DOHH2 (cell line): ENCODE results near the gene RPS6KA4.
"Not testable (repeated sequence)": the region's sequence is repeated elsewhere in the genome, so short reads cannot be mapped to it uniquely, and the experiment has no call there.

Experiments used
- H3F3A ChIP-seq: fragments of 200-600 bp; sonication (generic), shearing (Covaris generic); 2 replicates; pipeline ENCODE4 v1.6.0; 2016; ENCODE audit warnings: antibody characterized with exemption, mild to moderate bottlenecking; ENCODE audit not compliant: control insufficient read depth, insufficient read depth
- H3K27ac ChIP-seq: fragments of 200-600 bp; sonication (generic); 2 replicates; pipeline ENCODE4 v1.5.1; 2014; ENCODE audit warnings: low read depth, mild to moderate bottlenecking, low read length, moderate library complexity
- H3K27me3 ChIP-seq: fragments of 200-600 bp; sonication (generic); 2 replicates; pipeline ENCODE4 v1.6.1; 2014; ENCODE audit warnings: mild to moderate bottlenecking, low read length, mixed read lengths; ENCODE audit not compliant: control insufficient read depth
- H3K36me3 ChIP-seq: fragments of 200-600 bp; sonication (generic); 2 replicates; pipeline ENCODE4 v1.6.1; 2014; ENCODE audit warnings: mild to moderate bottlenecking, low read length, moderate library complexity, mixed read lengths; ENCODE audit not compliant: control insufficient read depth
- H3K4me1 ChIP-seq: fragments of 200-600 bp; sonication (generic); 2 replicates; pipeline ENCODE4 v1.6.1; 2014; ENCODE audit warnings: mild to moderate bottlenecking, low read length, mixed read lengths; ENCODE audit not compliant: control insufficient read depth
- H3K4me2 ChIP-seq: fragments of 200-600 bp; sonication (generic); 2 replicates; pipeline ENCODE4 v1.6.0; 2014; ENCODE audit warnings: mild to moderate bottlenecking, low read length, moderate library complexity
- H3K4me3 ChIP-seq: fragments of 200-600 bp; sonication (generic); 2 replicates; pipeline ENCODE4 v1.5.1; 2014; ENCODE audit warnings: mild to moderate bottlenecking, low read length, mixed read lengths
- H3K79me2 ChIP-seq: fragments of 200-600 bp; sonication (generic); 2 replicates; pipeline ENCODE4 v1.6.1; 2014; ENCODE audit warnings: mild to moderate bottlenecking, low read length, mixed read lengths; ENCODE audit not compliant: control insufficient read depth
- H3K9me2 ChIP-seq: fragments of 200-600 bp; sonication (generic); replicated peaks from 2 replicates; pipeline ENCODE4 v1.6.1; 2014; ENCODE audit warnings: mild to moderate bottlenecking, low read length, mixed read lengths; ENCODE audit not compliant: control insufficient read depth
- H3K9me3 ChIP-seq: fragments of 200-600 bp; sonication (generic); 2 replicates; pipeline ENCODE4 v1.6.1; 2014; ENCODE audit warnings: antibody characterized with exemption, low read length, mixed read lengths; ENCODE audit not compliant: control insufficient read depth, insufficient read depth
- H4K20me1 ChIP-seq: fragments of 200-600 bp; sonication (generic); 2 replicates; pipeline ENCODE4 v1.6.0; 2014; ENCODE audit warnings: low read depth, mild to moderate bottlenecking, antibody characterized with exemption, low read length, moderate library complexity; ENCODE audit not compliant: control insufficient read depth, insufficient read depth
- EZH2phosphoT487 ChIP-seq: fragments of 200-600 bp; sonication (generic); IDR thresholded peaks from 2 replicates; pipeline ENCODE4 v1.6.1; 2017; ENCODE audit warnings: borderline replicate concordance, mild to moderate bottlenecking, antibody characterized with exemption, low read length, moderate library complexity, mixed read lengths
- TF ChIP-seq, protein P1 (sequence below): fragments of 200-600 bp; sonication (generic); IDR thresholded peaks from one replicate; pipeline ENCODE4 v1.5.1; 2014; ENCODE audit warnings: antibody characterized with exemption, mild to moderate bottlenecking, low read depth, low read length; ENCODE audit not compliant: poor library complexity, severe bottlenecking

RPS6KA4 gene

DNA sequence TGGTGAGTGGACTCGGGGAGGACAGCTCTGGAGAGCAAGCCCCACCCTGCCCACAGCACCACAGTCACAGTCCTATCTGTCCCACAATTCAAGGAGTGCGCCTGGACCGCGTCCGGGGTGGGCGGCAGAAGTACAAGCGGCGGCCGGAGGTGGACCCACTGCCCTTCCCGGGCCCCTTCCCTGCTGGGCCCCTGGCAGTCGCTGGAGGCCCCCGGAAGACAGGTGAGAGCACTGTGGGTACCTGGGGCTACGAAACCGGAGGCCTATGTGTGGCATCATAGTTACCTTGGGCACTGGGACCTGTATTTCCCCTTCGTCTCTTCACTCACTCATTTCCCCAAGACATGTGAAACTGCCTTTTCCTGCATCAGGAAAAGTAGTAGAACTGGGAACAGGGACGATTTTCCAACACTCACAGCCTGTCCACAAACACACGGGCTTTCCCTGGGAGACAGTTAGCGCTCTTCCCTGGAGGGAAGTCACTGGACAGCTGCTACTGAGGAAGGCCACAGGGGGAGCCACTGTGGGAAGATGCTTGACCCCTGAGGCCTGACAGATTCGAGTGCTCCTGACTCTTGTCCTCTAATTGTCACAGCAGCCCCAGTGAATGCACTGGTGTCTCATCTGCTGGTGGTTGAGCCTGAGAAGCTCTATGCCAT is 44.7 kb upstream of the RPS6KA4 start:
- Histone ChIP-seq H3K9me3 (no peaks in the 10 kb centered on the region), H4K20me1 (no peaks in the 10 kb centered on the region), H3K4me1 (peaks cover 26% of the 10 kb centered on the region), H3K79me2 (peaks cover 64% of the 10 kb centered on the region), H3K27me3 (no peaks in the 10 kb centered on the region), H3F3A (peaks cover 19% of the 10 kb centered on the region), H3K27ac (no peak overlapping the region), H3K4me3 (no peak overlapping the region), H3K4me2 (no peak overlapping the region), H3K36me3 (peaks cover 60% of the 10 kb centered on the region), H3K9me2 (no peaks in the 10 kb centered on the region)
- TF ChIP-seq, protein P1, sequence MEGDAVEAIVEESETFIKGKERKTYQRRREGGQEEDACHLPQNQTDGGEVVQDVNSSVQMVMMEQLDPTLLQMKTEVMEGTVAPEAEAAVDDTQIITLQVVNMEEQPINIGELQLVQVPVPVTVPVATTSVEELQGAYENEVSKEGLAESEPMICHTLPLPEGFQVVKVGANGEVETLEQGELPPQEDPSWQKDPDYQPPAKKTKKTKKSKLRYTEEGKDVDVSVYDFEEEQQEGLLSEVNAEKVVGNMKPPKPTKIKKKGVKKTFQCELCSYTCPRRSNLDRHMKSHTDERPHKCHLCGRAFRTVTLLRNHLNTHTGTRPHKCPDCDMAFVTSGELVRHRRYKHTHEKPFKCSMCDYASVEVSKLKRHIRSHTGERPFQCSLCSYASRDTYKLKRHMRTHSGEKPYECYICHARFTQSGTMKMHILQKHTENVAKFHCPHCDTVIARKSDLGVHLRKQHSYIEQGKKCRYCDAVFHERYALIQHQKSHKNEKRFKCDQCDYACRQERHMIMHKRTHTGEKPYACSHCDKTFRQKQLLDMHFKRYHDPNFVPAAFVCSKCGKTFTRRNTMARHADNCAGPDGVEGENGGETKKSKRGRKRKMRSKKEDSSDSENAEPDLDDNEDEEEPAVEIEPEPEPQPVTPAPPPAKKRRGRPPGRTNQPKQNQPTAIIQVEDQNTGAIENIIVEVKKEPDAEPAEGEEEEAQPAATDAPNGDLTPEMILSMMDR = no peak
- no peak for TF ChIP-seq EZH2phosphoT487

DNA sequence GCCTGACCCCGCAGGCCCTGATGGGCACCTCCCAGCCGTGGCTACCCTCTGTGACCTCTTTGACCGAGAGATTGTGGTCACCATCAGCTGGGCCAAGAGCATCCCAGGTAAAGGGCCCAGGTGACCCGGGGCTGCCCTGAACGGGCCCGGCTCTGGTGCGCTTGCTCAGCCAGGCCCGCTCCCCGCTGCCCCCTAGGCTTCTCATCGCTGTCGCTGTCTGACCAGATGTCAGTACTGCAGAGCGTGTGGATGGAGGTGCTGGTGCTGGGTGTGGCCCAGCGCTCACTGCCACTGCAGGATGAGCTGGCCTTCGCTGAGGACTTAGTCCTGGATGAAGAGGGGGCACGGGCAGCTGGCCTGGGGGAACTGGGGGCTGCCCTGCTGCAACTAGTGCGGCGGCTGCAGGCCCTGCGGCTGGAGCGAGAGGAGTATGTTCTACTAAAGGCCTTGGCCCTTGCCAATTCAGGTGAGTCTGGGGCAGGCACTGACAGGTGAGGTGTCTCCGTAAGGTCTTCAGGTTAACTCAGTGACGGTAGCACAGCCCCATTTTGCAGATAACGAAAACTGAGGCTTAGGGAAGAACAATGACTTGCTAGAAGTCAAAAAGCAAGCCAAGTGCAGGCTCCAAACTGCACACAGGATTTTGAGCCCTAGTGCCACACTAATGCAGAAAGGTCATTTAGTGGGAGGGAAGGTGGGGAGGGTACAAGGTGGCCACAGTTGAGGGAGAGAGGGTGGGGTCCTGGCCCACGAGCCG is 44.0 kb upstream of the RPS6KA4 start:
- H3K27me3 ChIP-seq = no peaks in the 10 kb centered on the region
- peaks cover 57% of the 10 kb centered on the region for H3K36me3 ChIP-seq
- H4K20me1 ChIP-seq = no peaks in the 10 kb centered on the region
- TF ChIP-seq, protein P1 = peak; percentile 36
- TF ChIP-seq EZH2phosphoT487 = no peak
- no peaks in the 10 kb centered on the region for H3K9me3 ChIP-seq
- no peak overlapping the region for H3K4me3 ChIP-seq
- H3F3A ChIP-seq = peaks cover 19% of the 10 kb centered on the region
- no peaks in the 10 kb centered on the region for H3K9me2 ChIP-seq
- peaks cover 61% of the 10 kb centered on the region for H3K79me2 ChIP-seq
- peaks cover 28% of the 10 kb centered on the region for H3K4me1 ChIP-seq
- H3K4me2 ChIP-seq = peak overlapping the region; percentile 79; the same call in 1 of the 2 replicates
- H3K27ac ChIP-seq = no peak overlapping the region

DNA sequence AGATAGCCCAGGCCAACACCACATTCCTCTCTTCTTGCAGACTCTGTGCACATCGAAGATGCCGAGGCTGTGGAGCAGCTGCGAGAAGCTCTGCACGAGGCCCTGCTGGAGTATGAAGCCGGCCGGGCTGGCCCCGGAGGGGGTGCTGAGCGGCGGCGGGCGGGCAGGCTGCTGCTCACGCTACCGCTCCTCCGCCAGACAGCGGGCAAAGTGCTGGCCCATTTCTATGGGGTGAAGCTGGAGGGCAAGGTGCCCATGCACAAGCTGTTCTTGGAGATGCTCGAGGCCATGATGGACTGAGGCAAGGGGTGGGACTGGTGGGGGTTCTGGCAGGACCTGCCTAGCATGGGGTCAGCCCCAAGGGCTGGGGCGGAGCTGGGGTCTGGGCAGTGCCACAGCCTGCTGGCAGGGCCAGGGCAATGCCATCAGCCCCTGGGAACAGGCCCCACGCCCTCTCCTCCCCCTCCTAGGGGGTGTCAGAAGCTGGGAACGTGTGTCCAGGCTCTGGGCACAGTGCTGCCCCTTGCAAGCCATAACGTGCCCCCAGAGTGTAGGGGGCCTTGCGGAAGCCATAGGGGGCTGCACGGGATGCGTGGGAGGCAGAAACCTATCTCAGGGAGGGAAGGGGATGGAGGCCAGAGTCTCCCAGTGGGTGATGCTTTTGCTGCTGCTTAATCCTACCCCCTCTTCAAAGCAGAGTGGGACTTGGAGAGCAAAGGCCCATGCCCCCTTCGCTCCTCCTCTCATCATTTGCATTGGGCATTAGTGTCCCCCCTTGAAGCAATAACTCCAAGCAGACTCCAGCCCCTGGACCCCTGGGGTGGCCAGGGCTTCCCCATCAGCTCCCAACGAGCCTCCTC is 43.1 kb upstream of the RPS6KA4 start:
- H3K4me1 ChIP-seq = peaks cover 28% of the 10 kb centered on the region
- H3F3A ChIP-seq = peaks cover 19% of the 10 kb centered on the region
- not testable (repeated sequence) for H4K20me1 ChIP-seq, H3K9me2 ChIP-seq, H3K27me3 ChIP-seq, H3K9me3 ChIP-seq
- peak overlapping the region; percentile 91 for H3K4me3 ChIP-seq
- peaks cover 60% of the 10 kb centered on the region for H3K36me3 ChIP-seq
- peaks cover 54% of the 10 kb centered on the region for H3K79me2 ChIP-seq
- H3K4me2 ChIP-seq = peak overlapping the region; percentile 79
- peak overlapping the region; percentile 93 for H3K27ac ChIP-seq
